Stimulated activated CD8-positive, alpha-beta memory T cell treated with anti-CD3 and anti-CD28 coated beads, Interleukin-15, amount 100 ng/mL, for 1 hour (primary cell): ENCODE measurements around the gene CCDC188.

Experiments used
- DNase-seq: peaks from one replicate; pipeline ENCODE4 v3.0.0-alpha.2; 2020; ENCODE audit warnings: low read depth

Gene CCDC188

GRCh38 chr22:20105456-20106204 is 45.2 kb downstream of the CCDC188 start:
- no peak for DNase-seq

GRCh38 chr22:20102203-20102780 is 48.6 kb downstream of the CCDC188 start:
- no peak for DNase-seq

DNA sequence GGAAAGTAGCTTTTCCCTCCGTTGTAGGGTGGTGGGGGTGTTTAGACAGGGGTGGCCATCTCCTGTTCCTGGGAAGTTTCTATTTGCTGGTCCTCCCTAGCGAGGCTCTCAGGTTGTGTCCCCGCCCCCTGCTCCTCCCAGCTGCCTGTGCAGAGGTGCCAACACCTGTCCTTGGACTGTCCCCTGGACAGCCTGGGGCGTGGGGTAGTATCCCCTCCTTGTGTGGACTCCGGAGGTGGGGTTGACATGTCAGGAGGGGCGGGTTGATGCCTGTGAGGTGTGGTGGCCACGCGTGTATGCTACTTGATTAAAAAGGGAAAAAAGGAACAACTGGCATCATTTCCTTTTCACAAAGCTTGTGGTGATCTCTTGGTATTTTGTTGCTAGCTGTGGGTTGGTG is 49.2 kb downstream of the CCDC188 start:
- no peak for DNase-seq

- DNase-seq = no peak
Observed at GRCh38 chr22:20099099-20099711, 51.6 kb downstream of the CCDC188 start.
